ENCODE measurements around the gene CDH4.

Gene CDH4

DNA sequence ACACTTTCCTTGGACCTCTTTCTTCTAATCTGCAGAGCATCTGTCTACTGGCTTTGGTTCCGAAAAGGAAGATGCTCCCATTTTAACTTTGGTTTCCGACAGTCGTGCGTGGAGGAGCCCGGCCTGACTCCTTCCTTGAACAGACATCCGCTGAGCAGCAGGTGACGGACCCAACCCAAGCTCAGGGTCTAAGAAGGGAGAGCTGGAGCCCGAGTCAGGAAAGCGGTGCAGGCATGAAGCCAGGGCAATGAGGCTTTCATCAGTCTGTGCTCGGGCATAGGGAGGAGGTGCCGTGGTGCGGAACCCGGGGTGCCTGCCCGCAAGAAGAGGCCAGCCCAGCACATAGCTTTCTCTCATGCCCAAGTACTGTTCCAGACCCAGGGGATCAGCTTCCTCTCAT, 109.4 kb downstream of the CDH4 start:
- no peak for FAIRE-seq

DNA sequence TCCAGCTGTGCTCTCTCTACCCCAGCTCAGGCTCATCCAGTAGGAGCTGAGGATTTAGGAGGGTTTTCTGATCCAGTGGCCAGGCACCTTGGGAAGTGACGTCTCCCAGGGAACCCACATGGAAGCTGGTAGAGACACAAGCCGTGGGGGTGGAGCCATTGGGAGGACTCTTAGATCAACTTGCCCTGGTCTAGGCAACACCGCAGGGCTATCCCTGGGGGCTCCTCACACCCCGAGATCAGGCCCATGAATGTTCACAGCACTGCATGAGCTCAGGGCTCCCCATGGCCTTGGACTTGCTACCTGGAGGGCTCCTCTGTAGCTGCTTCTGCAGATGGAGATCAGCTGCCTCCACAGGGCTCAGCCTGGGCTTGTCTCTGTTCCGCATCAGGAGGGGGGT, 112.1 kb downstream of the CDH4 start:
- FAIRE-seq = no peak

- FAIRE-seq = no peak
These were observed 114.9 kb downstream of the CDH4 start for GRCh38 chr20:61366914-61367313.

- no peak for FAIRE-seq
These were observed 117.9 kb downstream of the CDH4 start for GRCh38 chr20:61369731-61370520.

DNA sequence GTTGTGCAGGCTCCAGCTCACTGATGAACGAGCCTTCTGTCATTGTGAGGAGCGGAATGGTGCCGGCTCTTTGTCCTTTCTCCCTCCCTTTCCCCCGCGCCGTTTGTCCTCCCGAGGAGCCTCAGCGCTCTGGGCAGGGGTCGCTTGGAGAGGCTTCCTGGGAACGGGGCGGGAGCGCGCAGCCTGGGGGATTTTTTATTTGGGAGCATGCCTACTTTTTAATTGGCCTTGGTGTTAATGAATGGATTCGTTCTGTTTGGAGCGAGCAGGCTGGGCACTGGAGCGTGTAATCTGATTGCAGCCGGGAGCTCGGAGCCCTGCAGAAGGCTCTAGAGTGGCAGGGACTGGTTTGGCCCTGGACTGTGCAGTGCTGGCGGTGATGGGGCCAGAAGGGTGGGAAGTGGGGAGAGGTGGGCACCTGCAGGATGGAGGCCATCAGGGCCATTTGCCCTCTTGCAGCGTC, 118.8 kb downstream of the CDH4 start:
- FAIRE-seq = no peak

GRCh38 chr20:61371501-61372136, 119.6 kb downstream of the CDH4 start:
- no peak for FAIRE-seq

DNA sequence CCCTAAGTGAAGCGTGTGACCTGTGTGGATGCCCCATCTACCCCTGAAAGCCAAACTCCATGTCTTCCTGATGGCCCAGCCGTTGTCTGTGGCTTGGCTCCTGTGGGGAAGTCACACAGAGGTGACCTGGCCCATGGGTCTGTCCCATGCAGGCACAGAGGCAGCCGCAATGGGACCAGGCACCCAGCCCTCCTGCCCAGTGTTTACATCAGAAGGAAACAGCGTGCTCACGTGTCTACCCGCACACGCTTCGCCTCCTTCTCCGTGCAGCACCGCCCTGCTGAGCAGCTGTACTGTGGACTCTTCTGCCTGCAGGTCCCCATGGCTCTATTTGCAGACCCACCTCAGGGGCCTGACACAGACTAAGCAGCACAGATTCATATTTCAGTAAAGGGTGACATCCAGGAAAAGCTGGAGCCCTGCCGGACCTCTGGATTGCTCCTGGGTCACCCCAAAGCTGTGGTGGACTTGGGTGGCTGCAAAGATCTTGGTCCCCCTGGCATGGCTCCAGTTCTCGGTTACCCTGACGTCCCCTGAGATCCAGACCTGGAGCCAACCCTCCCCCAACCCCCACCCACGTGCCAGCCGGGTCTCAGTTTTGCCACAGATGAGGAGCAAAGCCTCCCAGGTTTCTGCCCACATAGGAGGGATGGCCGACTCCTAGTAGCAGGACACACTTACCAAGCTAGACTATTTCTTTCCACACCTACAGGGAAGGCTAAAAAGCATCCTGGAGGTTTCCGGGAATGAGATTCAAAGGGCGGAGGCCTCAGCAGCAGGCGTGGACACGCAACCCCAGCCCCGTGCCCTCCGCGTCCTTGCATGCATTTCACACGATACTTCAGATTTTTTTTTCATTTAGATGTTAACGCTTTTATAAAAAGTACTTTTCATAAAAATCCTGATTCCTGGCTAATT, 120.3 kb downstream of the CDH4 start:
- FAIRE-seq = no peak

- FAIRE-seq = no peak
These were observed 121.0 kb downstream of the CDH4 start for GRCh38 chr20:61373055-61373399.

- FAIRE-seq = no peak
These were observed 122.0 kb downstream of the CDH4 start for GRCh38 chr20:61373956-61374545.

DNA sequence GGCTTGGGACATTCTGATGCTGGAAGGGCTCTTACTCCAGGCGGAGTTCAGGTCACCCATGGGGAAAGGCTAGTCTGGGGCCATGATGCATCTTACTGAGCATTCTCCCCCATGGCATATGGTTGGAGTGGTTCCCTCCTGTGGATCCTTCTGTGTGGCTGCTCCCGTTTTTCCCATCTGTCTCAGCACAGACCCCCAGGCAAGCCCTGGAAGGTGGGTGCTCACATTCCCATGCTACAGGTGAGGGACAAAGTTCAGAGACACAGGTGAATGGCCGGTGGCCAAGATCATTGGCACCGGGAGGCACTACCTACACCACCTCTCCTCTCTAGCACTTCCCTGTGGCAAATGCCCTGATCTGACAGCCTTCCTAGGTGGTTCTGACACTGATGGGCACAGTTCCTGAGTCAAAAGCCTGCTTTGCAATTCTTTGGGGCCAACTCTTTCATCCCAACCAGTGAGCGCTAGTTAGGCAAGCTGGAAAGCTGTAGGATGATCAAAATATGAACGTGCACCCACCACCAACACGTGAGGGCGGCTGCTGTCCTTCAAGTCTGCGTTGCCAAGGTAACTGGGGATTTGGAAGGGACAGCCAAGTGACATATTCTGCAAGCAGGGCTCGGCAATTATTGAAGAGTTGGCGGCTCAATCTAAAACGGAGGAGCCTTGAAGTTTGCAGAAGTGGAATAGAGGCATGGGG, 124.6 kb downstream of the CDH4 start:
- no peak for FAIRE-seq

DNA sequence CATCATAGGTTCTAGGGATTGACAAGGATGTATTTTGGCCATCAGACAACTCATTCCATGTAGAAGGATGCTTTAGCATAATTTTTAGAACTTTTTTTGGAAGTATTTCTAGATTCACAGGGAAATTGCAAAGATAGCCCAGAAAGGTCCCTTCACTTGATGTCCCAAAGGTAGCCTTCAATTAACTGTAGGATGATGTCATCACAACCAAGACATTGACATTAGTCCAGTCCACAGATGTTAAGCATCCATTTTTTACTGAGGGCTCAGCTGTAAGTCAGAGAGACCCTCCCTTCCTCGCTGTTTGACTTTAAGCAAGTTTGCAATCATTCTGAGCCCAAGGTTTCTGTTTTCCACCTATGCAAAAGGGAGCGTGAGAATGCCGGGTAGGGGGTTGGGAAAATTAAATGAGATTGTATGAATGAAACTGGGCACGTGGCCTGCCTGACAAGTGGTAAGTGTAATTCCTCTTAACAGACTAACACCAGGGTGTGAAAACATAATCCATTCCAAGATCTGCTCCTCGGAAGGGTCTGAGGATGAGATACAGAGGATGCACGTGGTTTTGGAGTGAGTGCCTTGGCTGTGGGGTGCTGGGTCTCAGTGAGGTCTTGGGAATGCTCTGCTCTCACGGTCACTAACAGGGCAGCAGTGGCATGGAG, 126.8 kb downstream of the CDH4 start:
- FAIRE-seq = no peak

- FAIRE-seq = no peak
These were observed 128.0 kb downstream of the CDH4 start for GRCh38 chr20:61379898-61380544.

GRCh38 chr20:61380545-61380915, 128.5 kb downstream of the CDH4 start:
- no peak for FAIRE-seq

GRCh38 chr20:61382194-61382593, 130.1 kb downstream of the CDH4 start:
- no peak for FAIRE-seq

- no peak for FAIRE-seq
These were observed 133.2 kb downstream of the CDH4 start for GRCh38 chr20:61385296-61385695.

GRCh38 chr20:61385731-61386130, 133.7 kb downstream of the CDH4 start:
- FAIRE-seq = no peak

DNA sequence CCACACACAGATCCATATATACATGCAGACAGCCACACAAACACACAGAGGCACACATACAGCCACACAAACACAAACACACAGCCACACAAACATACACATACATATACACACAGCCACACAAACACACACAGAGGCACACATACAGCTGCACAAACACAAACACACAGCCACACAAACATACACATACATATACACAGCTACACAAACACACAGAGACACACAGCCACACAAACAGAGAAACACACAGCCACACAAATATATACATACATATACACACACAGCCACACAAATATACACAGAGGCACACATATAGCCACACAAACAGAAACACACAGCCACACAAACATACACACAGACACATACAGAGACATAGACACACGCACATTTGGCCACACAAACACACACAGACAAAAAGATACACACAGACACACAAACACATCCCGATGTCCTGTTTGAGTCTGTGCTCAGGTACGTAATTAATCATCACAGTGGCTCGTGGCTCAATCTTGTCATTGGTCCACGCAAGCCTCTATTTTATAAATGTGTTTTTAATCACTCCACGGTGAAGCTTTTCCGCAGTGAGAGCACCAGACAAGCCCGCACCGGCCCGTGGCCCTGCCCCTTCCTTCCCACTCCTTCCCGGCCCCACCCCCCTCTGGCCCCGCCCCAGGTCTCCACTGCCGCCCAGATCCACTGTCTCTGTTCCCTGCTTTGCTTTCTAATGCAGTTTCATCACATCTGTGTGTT, 135.3 kb downstream of the CDH4 start:
- FAIRE-seq = no peak

DNA sequence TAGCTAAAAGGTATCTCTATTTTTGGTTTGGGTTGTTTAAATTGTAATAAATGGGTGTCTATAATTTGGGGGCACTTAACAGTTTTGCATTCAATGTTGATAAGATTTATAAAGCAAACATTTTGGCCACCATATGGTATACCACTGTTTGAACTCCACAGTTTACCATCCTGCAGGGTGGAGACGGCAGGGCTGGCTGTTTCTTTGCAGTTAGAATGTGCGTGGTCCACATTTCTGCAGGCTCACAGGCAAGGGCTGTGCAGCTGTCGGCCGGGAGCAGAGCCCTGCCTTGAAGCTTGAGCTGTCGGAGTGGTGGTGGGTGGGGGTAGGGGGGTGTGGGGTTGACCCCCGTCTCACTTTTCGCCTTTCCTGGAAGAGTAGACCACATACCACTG, 135.9 kb downstream of the CDH4 start:
- FAIRE-seq = no peak

GRCh38 chr20:61389077-61389476, 137.0 kb downstream of the CDH4 start:
- FAIRE-seq = no peak

DNA sequence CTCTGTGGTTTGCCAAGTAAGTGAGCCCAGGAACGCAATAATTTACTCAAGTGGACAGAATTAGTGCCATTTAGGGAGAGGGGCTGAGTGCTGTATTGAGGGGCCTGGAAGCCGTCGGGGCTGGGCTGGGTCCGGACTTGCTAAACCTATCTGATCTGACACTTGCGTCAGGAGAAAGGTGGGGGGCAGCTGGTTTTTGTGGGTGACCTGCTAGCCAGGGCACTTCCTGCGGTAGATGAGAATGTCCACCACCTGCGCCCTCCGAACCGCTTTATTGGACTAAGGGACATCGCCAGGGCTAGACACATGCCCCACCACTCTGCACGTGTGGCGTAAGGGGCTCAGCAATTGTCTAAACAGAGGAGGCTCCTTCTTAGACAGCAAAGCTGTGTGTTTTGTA, 139.1 kb downstream of the CDH4 start:
- no peak for FAIRE-seq

Data from A204.1 (cell line).